ENCODE data around the gene CCDC68.

Gene CCDC68

GRCh38 chr18:54952026-54952425 is 7.2 kb downstream of the CCDC68 start:
- DNase-seq (ENCODE audit: low read depth): no peak
- TF ChIP-seq CTCF (IDR thresholded peaks at IDR 0.05; ENCODE audit: insufficient read depth, low read depth, low read length, missing control alignments): no peak

GRCh38 chr18:54950221-54950620 is 9.0 kb downstream of the CCDC68 start:
- DNase-seq (ENCODE audit: low read depth): no peak
- no peak overlapping the region for H3K4me3 ChIP-seq (ENCODE audit: low read depth, low read length)
- peak; percentile 15 for TF ChIP-seq CTCF (IDR thresholded peaks at IDR 0.05; ENCODE audit: insufficient read depth, low read depth, low read length, missing control alignments)

More at GRCh38 chr18:54952026-54952425, 7.2 kb downstream of the CCDC68 start:
- no peak overlapping the region for H3K4me3 ChIP-seq (ENCODE audit: low read depth, low read length)

- no peak for DNase-seq (ENCODE audit: low read depth)
- no peak overlapping the region for H3K4me3 ChIP-seq (ENCODE audit: low read depth, low read length)
- no peak for TF ChIP-seq CTCF (IDR thresholded peaks at IDR 0.05; ENCODE audit: insufficient read depth, low read depth, low read length, missing control alignments)
Observed at GRCh38 chr18:54949588-54949987, 9.7 kb downstream of the CCDC68 start.

GRCh38 chr18:54948350-54948837 is 10.9 kb downstream of the CCDC68 start:
- TF ChIP-seq CTCF (IDR thresholded peaks at IDR 0.05; ENCODE audit: insufficient read depth, low read depth, low read length, missing control alignments): no peak
- DNase-seq (ENCODE audit: low read depth): no peak
- no peak overlapping the region for H3K4me3 ChIP-seq (ENCODE audit: low read depth, low read length)

GRCh38 chr18:54947091-54947490 is 12.2 kb downstream of the CCDC68 start:
- no peak overlapping the region for H3K4me3 ChIP-seq (ENCODE audit: low read depth, low read length)
- DNase-seq (ENCODE audit: low read depth): no peak

GRCh38 chr18:54946149-54946581 is 13.1 kb downstream of the CCDC68 start:
- H3K4me3 ChIP-seq (ENCODE audit: low read depth, low read length): peak overlapping the region; percentile 58
- peak; percentile 30 for DNase-seq (ENCODE audit: low read depth)
- no peak for TF ChIP-seq CTCF (IDR thresholded peaks at IDR 0.05; ENCODE audit: insufficient read depth, low read depth, low read length, missing control alignments)

More at GRCh38 chr18:54947091-54947490, 12.2 kb downstream of the CCDC68 start:
- TF ChIP-seq CTCF (IDR thresholded peaks at IDR 0.05; ENCODE audit: insufficient read depth, low read depth, low read length, missing control alignments): no peak

- no peak for DNase-seq (ENCODE audit: low read depth)
- TF ChIP-seq CTCF (IDR thresholded peaks at IDR 0.05; ENCODE audit: insufficient read depth, low read depth, low read length, missing control alignments): no peak
- peak overlapping the region; percentile 58 for H3K4me3 ChIP-seq (ENCODE audit: low read depth, low read length)
Observed at GRCh38 chr18:54945576-54946125, 13.6 kb downstream of the CCDC68 start.

Data from GM12865 (cell line).